Right atrium auricular region (tissue), 2 donors: ENCODE measurements around the gene GLP2R. TPM values are rescaled to one million over a fixed set of nuclear protein-coding genes. Genes with fewer than 3 reads are reported as not detected.

Experiments used
- DNase-seq: peaks from one replicate; pipeline ENCODE4 v3.0.0-alpha.2; 2019; ENCODE audit warnings: low spot score
- H3K27ac ChIP-seq, 2 donors: fragments of 200-600 bp; sonication (generic); 1 replicate in 1 of 2; 2 replicates in 1 of 2; pipeline ENCODE4 v1.5.1; 2016 to 2019
- H3K27me3 ChIP-seq, 2 donors: fragments of 200-600 bp; sonication (generic); one replicate each; pipeline versions ENCODE4 v1.5.1 to v1.6.0; 2017 to 2019
- H3K36me3 ChIP-seq: fragments of 200-600 bp; sonication (generic); one replicate; pipeline ENCODE4 v1.5.1; 2016
- H3K4me1 ChIP-seq, 2 donors: fragments of 200-600 bp; sonication (generic); one replicate each; pipeline versions ENCODE4 v1.5.1 to v1.6.0; 2017 to 2019
- H3K4me3 ChIP-seq, 2 donors: fragments of 200-600 bp; sonication (generic); 1 replicate in 1 of 2; 2 replicates in 1 of 2; pipeline ENCODE4 v1.5.1; 2017 to 2019; ENCODE audit warnings: mild to moderate bottlenecking in 1 of 2, moderate library complexity in 1 of 2
- H3K9me3 ChIP-seq, 2 donors: fragments of 200-600 bp; sonication (generic); one replicate each; pipeline ENCODE4 v1.5.1; 2019
- CTCF ChIP-seq, 2 donors: fragments of 200-600 bp; sonication (generic); IDR thresholded peaks; one replicate each; pipeline ENCODE4 v1.5.1; 2019; ENCODE audit warnings: antibody characterized with exemption in 2 of 2
- total RNA-seq, 2 donors: library from RNA; depleted of rRNA; stranded (reverse); fragments of >200 nt; gene quantifications; one replicate each; pipeline ENCODE4 v1.1.0, GENCODE V29; 2016

Gene GLP2R
- total RNA-seq, 2 donors from 2014 or later, result 1.0 to 1.7 TPM

GRCh38 chr17:9934331-9934730, 108.6 kb downstream of the GLP2R start:
- TF ChIP-seq CTCF (IDR thresholded peaks at IDR 0.05), result no peak
- Histone ChIP-seq H3K36me3 (peaks cover 16% of the 10 kb centered on the region), H3K4me3 (no peak overlapping the region), H3K27ac (no peak overlapping the region), H3K9me3 (no peaks in the 10 kb centered on the region), H3K27me3 (no peaks in the 10 kb centered on the region), H3K4me1 (peaks cover 0 to 14% of the 10 kb centered on the region in 2 donors)
- DNase-seq, result no peak

GRCh38 chr17:9935408-9935807, 109.7 kb downstream of the GLP2R start:
- Histone ChIP-seq H3K4me3 (no peak overlapping the region), H3K9me3 (no peaks in the 10 kb centered on the region), H3K36me3 (peaks cover 23% of the 10 kb centered on the region), H3K27me3 (no peaks in the 10 kb centered on the region), H3K27ac (peak overlapping the region in 1 of 2 donors; percentile 27), H3K4me1 (peaks cover 0 to 14% of the 10 kb centered on the region in 2 donors)
- TF ChIP-seq CTCF (IDR thresholded peaks at IDR 0.05), result no peak
- DNase-seq, result peak; percentile 82

GRCh38 chr17:9936095-9936494, 110.4 kb downstream of the GLP2R start:
- peaks cover 28% of the 10 kb centered on the region for H3K36me3 ChIP-seq

GRCh38 chr17:9937241-9937761, 111.6 kb downstream of the GLP2R start:
- Histone ChIP-seq H3K27me3 (no peaks in the 10 kb centered on the region), H3K27ac (no peak overlapping the region), H3K9me3 (no peaks in the 10 kb centered on the region), H3K36me3 (peaks cover 40% of the 10 kb centered on the region), H3K4me3 (no peak overlapping the region), H3K4me1 (peaks cover 0 to 14% of the 10 kb centered on the region in 2 donors)
- no peak for DNase-seq
- no peak for TF ChIP-seq CTCF (IDR thresholded peaks at IDR 0.05)

More at GRCh38 chr17:9936095-9936494, 110.4 kb downstream of the GLP2R start:
- Histone ChIP-seq H3K27me3 (no peaks in the 10 kb centered on the region), H3K9me3 (no peaks in the 10 kb centered on the region), H3K4me1 (peaks cover 0 to 14% of the 10 kb centered on the region in 2 donors), H3K27ac (peak overlapping the region in 1 of 2 donors; percentile 27), H3K4me3 (no peak overlapping the region)
- DNase-seq, result no peak
- TF ChIP-seq CTCF (IDR thresholded peaks at IDR 0.05), result no peak

GRCh38 chr17:9937901-9938300, 112.2 kb downstream of the GLP2R start:
- Histone ChIP-seq H3K36me3 (peaks cover 46% of the 10 kb centered on the region), H3K27ac (no peak overlapping the region)

More at GRCh38 chr17:9937901-9938300, 112.2 kb downstream of the GLP2R start:
- peaks cover 0 to 14% of the 10 kb centered on the region in 2 donors for H3K4me1 ChIP-seq
- no peaks in the 10 kb centered on the region for H3K9me3 ChIP-seq
- no peak overlapping the region for H3K4me3 ChIP-seq
- H3K27me3 ChIP-seq, result no peaks in the 10 kb centered on the region
- no peak for DNase-seq
- no peak for TF ChIP-seq CTCF (IDR thresholded peaks at IDR 0.05)
